A375 (cell line): ENCODE measurements around the gene CTNND2. TPM values are rescaled to one million over a fixed set of nuclear protein-coding genes. Genes with fewer than 3 reads are reported as not detected.

ENCODE experiments used
- small RNA-seq: library from RNA; depleted of rRNA; stranded (forward); fragments of <200 nt; gene quantifications from one replicate; pipeline ENCODE3, GENCODE V24; 2014
- total RNA-seq: library from RNA; depleted of rRNA; stranded (reverse); fragments of >200 nt; shearing (Covaris generic); gene quantifications from 2 replicates; pipeline ENCODE4 v1.2.3, GENCODE V29; 2014; rRNA removed

CTNND2 gene, protein sequence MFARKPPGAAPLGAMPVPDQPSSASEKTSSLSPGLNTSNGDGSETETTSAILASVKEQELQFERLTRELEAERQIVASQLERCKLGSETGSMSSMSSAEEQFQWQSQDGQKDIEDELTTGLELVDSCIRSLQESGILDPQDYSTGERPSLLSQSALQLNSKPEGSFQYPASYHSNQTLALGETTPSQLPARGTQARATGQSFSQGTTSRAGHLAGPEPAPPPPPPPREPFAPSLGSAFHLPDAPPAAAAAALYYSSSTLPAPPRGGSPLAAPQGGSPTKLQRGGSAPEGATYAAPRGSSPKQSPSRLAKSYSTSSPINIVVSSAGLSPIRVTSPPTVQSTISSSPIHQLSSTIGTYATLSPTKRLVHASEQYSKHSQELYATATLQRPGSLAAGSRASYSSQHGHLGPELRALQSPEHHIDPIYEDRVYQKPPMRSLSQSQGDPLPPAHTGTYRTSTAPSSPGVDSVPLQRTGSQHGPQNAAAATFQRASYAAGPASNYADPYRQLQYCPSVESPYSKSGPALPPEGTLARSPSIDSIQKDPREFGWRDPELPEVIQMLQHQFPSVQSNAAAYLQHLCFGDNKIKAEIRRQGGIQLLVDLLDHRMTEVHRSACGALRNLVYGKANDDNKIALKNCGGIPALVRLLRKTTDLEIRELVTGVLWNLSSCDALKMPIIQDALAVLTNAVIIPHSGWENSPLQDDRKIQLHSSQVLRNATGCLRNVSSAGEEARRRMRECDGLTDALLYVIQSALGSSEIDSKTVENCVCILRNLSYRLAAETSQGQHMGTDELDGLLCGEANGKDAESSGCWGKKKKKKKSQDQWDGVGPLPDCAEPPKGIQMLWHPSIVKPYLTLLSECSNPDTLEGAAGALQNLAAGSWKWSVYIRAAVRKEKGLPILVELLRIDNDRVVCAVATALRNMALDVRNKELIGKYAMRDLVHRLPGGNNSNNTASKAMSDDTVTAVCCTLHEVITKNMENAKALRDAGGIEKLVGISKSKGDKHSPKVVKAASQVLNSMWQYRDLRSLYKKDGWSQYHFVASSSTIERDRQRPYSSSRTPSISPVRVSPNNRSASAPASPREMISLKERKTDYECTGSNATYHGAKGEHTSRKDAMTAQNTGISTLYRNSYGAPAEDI (N-terminal part only)
- 0.49 and 0.74 TPM in 2 replicates for total RNA-seq

DNA sequence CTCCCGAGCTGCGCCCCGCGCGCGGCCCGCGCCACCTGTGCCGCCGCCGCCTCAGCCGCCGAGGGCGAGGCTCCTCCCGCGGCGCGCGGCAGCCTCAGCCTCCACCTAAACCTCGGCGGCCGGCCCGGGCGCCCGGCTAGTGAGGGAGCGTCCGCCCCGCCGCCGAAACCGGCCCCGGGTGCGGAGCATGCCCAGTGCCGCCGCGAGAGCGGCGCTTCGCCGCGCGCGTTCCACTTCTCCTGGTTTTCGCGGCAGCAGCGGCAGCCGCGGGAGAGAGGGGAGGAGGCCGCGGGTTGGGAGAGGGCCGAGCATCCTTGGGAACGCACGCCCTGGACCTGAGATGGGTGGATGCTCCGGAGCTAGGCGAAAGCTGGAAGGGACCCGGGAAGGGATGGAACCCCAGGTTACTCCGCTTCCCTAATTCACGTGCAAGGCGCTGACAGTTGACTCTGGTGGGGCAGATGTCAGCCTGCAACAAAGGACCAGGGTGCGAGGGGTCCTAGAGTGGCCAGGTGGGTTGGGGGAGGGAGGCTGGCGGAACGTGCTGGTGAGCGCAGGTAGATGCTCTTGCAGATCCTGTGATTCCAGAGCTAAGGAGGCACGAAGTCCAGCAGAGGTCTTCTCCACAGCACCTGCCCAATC lies at the start of gene CTNND2:
Gene CTNND2 (minus strand): TSS at position 182 of the 642 bp plus-strand sequence. CDS start 593 bp downstream, outside the sequence.

Small RNA genes lying within 50 kb of the gene (small RNA-seq; reads per million reads assigned to genes)
- gene RNU6-429P: not detected
